Keratinocyte (primary cell): ENCODE results near the gene MAS1L.

Source experiments
- EZH2 ChIP-seq: IDR thresholded peaks from one replicate; pipeline ENCODE4 v1.6.1; 2012; ENCODE audit warnings: inconsistent platforms, mild to moderate bottlenecking, low read length, moderate library complexity
- TF ChIP-seq, protein P1 (sequence below), 3 experiments: IDR thresholded peaks in 1 of 3; conservative IDR thresholded peaks in 1 of 3; optimal IDR thresholded peaks in 1 of 3; 2 replicates in 2 of 3; 3 replicates in 1 of 3; pipeline versions ENCODE3 to v1.5.1; 2011; ENCODE audit warnings: low read length in 3 of 3, mild to moderate bottlenecking in 3 of 3, moderate library complexity in 2 of 3, control low read depth in 1 of 3, inconsistent platforms in 1 of 3; ENCODE audit not compliant: insufficient read depth in 2 of 3; ENCODE audit errors: extremely low read depth in 1 of 3

DNA sequence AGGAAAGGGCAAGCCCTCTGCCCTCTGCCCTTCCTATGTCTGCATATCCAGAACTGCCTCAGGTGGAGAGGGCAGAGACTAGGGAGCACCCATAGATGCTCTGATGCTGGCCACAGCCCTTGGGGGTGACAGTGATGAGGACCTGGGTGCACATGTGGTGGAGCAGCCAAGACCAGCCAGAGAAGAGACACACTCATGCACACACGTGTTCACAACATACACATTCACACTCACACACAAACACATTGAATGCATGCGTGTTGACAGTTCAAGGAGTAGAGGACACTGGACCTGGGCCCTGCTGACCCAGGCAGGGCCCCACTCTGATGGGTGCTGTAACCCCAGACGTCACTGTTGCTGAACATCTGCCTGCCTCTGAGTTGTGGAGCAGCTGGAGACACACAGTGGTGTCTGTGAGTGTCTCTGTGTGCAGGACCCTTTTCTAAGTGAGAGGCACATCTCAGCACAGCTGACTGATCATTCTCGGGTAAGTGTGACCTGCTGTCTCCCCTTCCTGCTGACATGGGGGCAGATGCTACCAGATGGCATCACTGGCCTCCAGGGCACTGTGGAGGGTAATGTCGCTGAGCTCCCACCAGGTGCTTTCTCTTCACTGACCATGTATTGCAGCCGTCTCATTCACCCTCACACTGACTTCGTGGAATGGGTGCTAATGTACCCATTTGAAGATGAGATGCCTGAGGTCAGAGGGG, 30.1 kb upstream of the MAS1L start:
- TF ChIP-seq, protein P1, sequence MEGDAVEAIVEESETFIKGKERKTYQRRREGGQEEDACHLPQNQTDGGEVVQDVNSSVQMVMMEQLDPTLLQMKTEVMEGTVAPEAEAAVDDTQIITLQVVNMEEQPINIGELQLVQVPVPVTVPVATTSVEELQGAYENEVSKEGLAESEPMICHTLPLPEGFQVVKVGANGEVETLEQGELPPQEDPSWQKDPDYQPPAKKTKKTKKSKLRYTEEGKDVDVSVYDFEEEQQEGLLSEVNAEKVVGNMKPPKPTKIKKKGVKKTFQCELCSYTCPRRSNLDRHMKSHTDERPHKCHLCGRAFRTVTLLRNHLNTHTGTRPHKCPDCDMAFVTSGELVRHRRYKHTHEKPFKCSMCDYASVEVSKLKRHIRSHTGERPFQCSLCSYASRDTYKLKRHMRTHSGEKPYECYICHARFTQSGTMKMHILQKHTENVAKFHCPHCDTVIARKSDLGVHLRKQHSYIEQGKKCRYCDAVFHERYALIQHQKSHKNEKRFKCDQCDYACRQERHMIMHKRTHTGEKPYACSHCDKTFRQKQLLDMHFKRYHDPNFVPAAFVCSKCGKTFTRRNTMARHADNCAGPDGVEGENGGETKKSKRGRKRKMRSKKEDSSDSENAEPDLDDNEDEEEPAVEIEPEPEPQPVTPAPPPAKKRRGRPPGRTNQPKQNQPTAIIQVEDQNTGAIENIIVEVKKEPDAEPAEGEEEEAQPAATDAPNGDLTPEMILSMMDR (optimal IDR thresholded peaks at IDR 0.05 in 1 of 3, IDR thresholded peaks at IDR 0.05 in 1 of 3, conservative IDR thresholded peaks at IDR 0.05 in 1 of 3; ENCODE audit: extremely low read depth in 1 of 3, insufficient read depth in 2 of 3, low read length in 3 of 3): no peak
- TF ChIP-seq EZH2: no peak
